Memory B cell (primary cell): ENCODE data around the gene SLC2A1.

Experiments
- ATAC-seq: fragments of 150-1000 bp; cut with Tn5 transposase; 2 replicates; pipeline ENCODE4 v1.10.0; 2021; ENCODE audit warnings: low read depth, mild to moderate bottlenecking, moderate library complexity
- DNase-seq, 2 donors: peaks; one replicate each; pipeline ENCODE4 v3.0.0; 2022; ENCODE audit warnings: low spot score in 2 of 2
- H3K27ac Mint-ChIP-seq: one replicate; pipeline ENCODE4 v1.8.0; 2022; ENCODE audit warnings: mild to moderate bottlenecking, moderate library complexity, mixed read lengths
- H3K27me3 Mint-ChIP-seq: one replicate; pipeline ENCODE4 v1.8.0; 2022; ENCODE audit warnings: mixed read lengths
- H3K36me3 Mint-ChIP-seq: one replicate; pipeline ENCODE4 v1.8.0; 2022; ENCODE audit warnings: mild to moderate bottlenecking, mixed read lengths
- H3K4me1 Mint-ChIP-seq: one replicate; pipeline ENCODE4 v1.8.0; 2022; ENCODE audit warnings: mixed read lengths
- H3K4me3 Mint-ChIP-seq: one replicate; pipeline ENCODE4 v1.8.0; 2022; ENCODE audit warnings: mild to moderate bottlenecking, moderate library complexity, mixed read lengths
- H3K9me3 Mint-ChIP-seq: one replicate; pipeline ENCODE4 v1.8.0; 2022; ENCODE audit warnings: mixed read lengths

SLC2A1 gene

GRCh38 chr1:42973799-42974198, 15.1 kb upstream of the SLC2A1 start:
- H3K4me1 Mint-ChIP-seq = peaks cover 4% of the 10 kb centered on the region
- no peak overlapping the region for H3K27ac Mint-ChIP-seq
- no peak for ATAC-seq
- H3K9me3 Mint-ChIP-seq = no peaks in the 10 kb centered on the region
- no peak overlapping the region for H3K4me3 Mint-ChIP-seq
- DNase-seq = no peak
- H3K36me3 Mint-ChIP-seq = peaks cover 21% of the 10 kb centered on the region
- no peaks in the 10 kb centered on the region for H3K27me3 Mint-ChIP-seq

- Mint-ChIP-seq H3K4me1 (peaks cover 4% of the 10 kb centered on the region), H3K9me3 (no peaks in the 10 kb centered on the region), H3K4me3 (no peak overlapping the region), H3K27me3 (no peaks in the 10 kb centered on the region), H3K36me3 (peaks cover 21% of the 10 kb centered on the region), H3K27ac (no peak overlapping the region)
- ATAC-seq = no peak
- no peak for DNase-seq
Observed at GRCh38 chr1:42973286-42973685, 14.6 kb upstream of the SLC2A1 start.

GRCh38 chr1:42971841-42972291, 13.2 kb upstream of the SLC2A1 start:
- peaks cover 4% of the 10 kb centered on the region for H3K4me1 Mint-ChIP-seq
- no peaks in the 10 kb centered on the region for H3K27me3 Mint-ChIP-seq
- no peaks in the 10 kb centered on the region for H3K9me3 Mint-ChIP-seq
- DNase-seq (no peak), ATAC-seq (no peak)
- H3K36me3 Mint-ChIP-seq = peaks cover 13% of the 10 kb centered on the region
- no peak overlapping the region for H3K4me3 Mint-ChIP-seq
- no peak overlapping the region for H3K27ac Mint-ChIP-seq

- ATAC-seq (no peak), DNase-seq (no peak)
- H3K4me3 Mint-ChIP-seq = no peak overlapping the region
- no peak overlapping the region for H3K27ac Mint-ChIP-seq
- H3K36me3 Mint-ChIP-seq = peaks cover 6% of the 10 kb centered on the region
- H3K9me3 Mint-ChIP-seq = no peaks in the 10 kb centered on the region
- H3K4me1 Mint-ChIP-seq = peaks cover 2% of the 10 kb centered on the region
- no peaks in the 10 kb centered on the region for H3K27me3 Mint-ChIP-seq
Observed at GRCh38 chr1:42970143-42970542, 11.5 kb upstream of the SLC2A1 start.

- H3K27me3 Mint-ChIP-seq = no peaks in the 10 kb centered on the region
- DNase-seq (no peak), ATAC-seq (no peak)
- no peak overlapping the region for H3K27ac Mint-ChIP-seq
- no peak overlapping the region for H3K4me3 Mint-ChIP-seq
- H3K4me1 Mint-ChIP-seq = peaks cover under 1% of the 10 kb centered on the region
- no peaks in the 10 kb centered on the region for H3K9me3 Mint-ChIP-seq
- no peaks in the 10 kb centered on the region for H3K36me3 Mint-ChIP-seq
Observed at GRCh38 chr1:42968654-42969053, 10.0 kb upstream of the SLC2A1 start.

GRCh38 chr1:42966688-42967612, 8.3 kb upstream of the SLC2A1 start:
- H3K36me3 Mint-ChIP-seq = no peaks in the 10 kb centered on the region
- no peak overlapping the region for H3K4me3 Mint-ChIP-seq
- no peaks in the 10 kb centered on the region for H3K9me3 Mint-ChIP-seq
- H3K27ac Mint-ChIP-seq = no peak overlapping the region
- H3K4me1 Mint-ChIP-seq = peaks cover 6% of the 10 kb centered on the region
- ATAC-seq = no peak
- no peak for DNase-seq
- no peaks in the 10 kb centered on the region for H3K27me3 Mint-ChIP-seq

GRCh38 chr1:42965378-42965777, 6.7 kb upstream of the SLC2A1 start:
- Mint-ChIP-seq H3K4me3 (no peak overlapping the region), H3K36me3 (no peaks in the 10 kb centered on the region), H3K27ac (no peak overlapping the region), H3K27me3 (no peaks in the 10 kb centered on the region), H3K9me3 (no peaks in the 10 kb centered on the region), H3K4me1 (peaks cover 18% of the 10 kb centered on the region)
- DNase-seq = no peak
- no peak for ATAC-seq

- H3K36me3 Mint-ChIP-seq = no peaks in the 10 kb centered on the region
- peaks cover 18% of the 10 kb centered on the region for H3K4me1 Mint-ChIP-seq
- no peak overlapping the region for H3K27ac Mint-ChIP-seq
- no peak for DNase-seq
- no peaks in the 10 kb centered on the region for H3K27me3 Mint-ChIP-seq
- no peak overlapping the region for H3K4me3 Mint-ChIP-seq
- H3K9me3 Mint-ChIP-seq = no peaks in the 10 kb centered on the region
- ATAC-seq = no peak
Observed at GRCh38 chr1:42964044-42964812, 5.6 kb upstream of the SLC2A1 start.

- no peak for DNase-seq
- peaks cover 20% of the 10 kb centered on the region for H3K4me1 Mint-ChIP-seq
- H3K9me3 Mint-ChIP-seq = no peaks in the 10 kb centered on the region
- no peaks in the 10 kb centered on the region for H3K27me3 Mint-ChIP-seq
- H3K36me3 Mint-ChIP-seq = peaks cover 3% of the 10 kb centered on the region
- H3K27ac Mint-ChIP-seq = no peak overlapping the region
- H3K4me3 Mint-ChIP-seq = no peak overlapping the region
- no peak for ATAC-seq
Observed at GRCh38 chr1:42963378-42964043, 4.8 kb upstream of the SLC2A1 start.

- Mint-ChIP-seq H3K4me1 (peaks cover 20% of the 10 kb centered on the region), H3K27ac (no peak overlapping the region), H3K36me3 (peaks cover 3% of the 10 kb centered on the region), H3K9me3 (no peaks in the 10 kb centered on the region), H3K27me3 (no peaks in the 10 kb centered on the region), H3K4me3 (no peak overlapping the region)
- DNase-seq (no peak), ATAC-seq (no peak)
Observed at GRCh38 chr1:42962641-42963377, 4.1 kb upstream of the SLC2A1 start.

- Mint-ChIP-seq H3K36me3 (peaks cover 3% of the 10 kb centered on the region), H3K4me3 (peak overlapping the region; percentile 49), H3K27me3 (no peaks in the 10 kb centered on the region), H3K9me3 (no peaks in the 10 kb centered on the region), H3K4me1 (peaks cover 20% of the 10 kb centered on the region), H3K27ac (no peak overlapping the region)
- ATAC-seq (no peak), DNase-seq (no peak)
Observed at GRCh38 chr1:42961312-42962091, 2.8 kb upstream of the SLC2A1 start.

- no peaks in the 10 kb centered on the region for H3K27me3 Mint-ChIP-seq
- H3K27ac Mint-ChIP-seq = peak overlapping the region; percentile 3
- H3K36me3 Mint-ChIP-seq = peaks cover 5% of the 10 kb centered on the region
- no peak for ATAC-seq
- H3K4me1 Mint-ChIP-seq = peaks cover 23% of the 10 kb centered on the region
- no peak for DNase-seq
- H3K4me3 Mint-ChIP-seq = peak overlapping the region; percentile 49
- no peaks in the 10 kb centered on the region for H3K9me3 Mint-ChIP-seq
Observed at GRCh38 chr1:42960566-42961311, 2.1 kb upstream of the SLC2A1 start.

GRCh38 chr1:42960122-42960390, 1.4 kb upstream of the SLC2A1 start:
- Mint-ChIP-seq H3K4me1 (peaks cover 28% of the 10 kb centered on the region), H3K9me3 (no peaks in the 10 kb centered on the region), H3K36me3 (peaks cover 7% of the 10 kb centered on the region), H3K27ac (no peak overlapping the region), H3K4me3 (peak overlapping the region; percentile 89), H3K27me3 (no peaks in the 10 kb centered on the region)
- no peak for ATAC-seq
- DNase-seq = no peak
